MCF 10A (cell line): ENCODE data around the gene SLC50A1. TPM values are rescaled to one million over a fixed set of nuclear protein-coding genes. Genes with fewer than 3 reads are reported as not detected.
A peak's percentile ranks its signal among the peaks of the same experiment; 100 is the strongest.

ENCODE experiments used
- Bru-seq: library from RNA; stranded (reverse); fragments of 400-500 nt; gene quantifications from one replicate; lab custom pipeline; 2021; lab: Mats Ljungman, UMichigan
- BruChase-seq, 2 experiments: library from RNA; stranded (reverse); fragments of 400-500 nt; gene quantifications; one replicate each; lab custom pipeline; 2021; lab: Mats Ljungman, UMichigan
- BruUV-seq: library from RNA; stranded (reverse); fragments of 400-500 nt; replicated peaks from 2 replicates; lab custom pipeline; 2021; lab: Mats Ljungman, UMichigan
- CTCF ChIA-PET: fragments of 300-600 bp; sonication (Branson Sonifier 250); formaldehyde crosslinking; extraction: SDS; loops from one replicate; lab custom pipeline; 2021; ENCODE audit warnings: antibody characterized with exemption, inconsistent platforms; lab: Yijun Ruan, JAX
- POLR2A ChIA-PET: fragments of 300-600, 350-650 bp; sonication (Branson Sonifier 250); formaldehyde crosslinking; extraction: SDS; loops from one replicate; lab custom pipeline; 2020; ENCODE audit warnings: antibody characterized with exemption, inconsistent platforms; lab: Yijun Ruan, JAX
- DNase-seq: peaks from one replicate; pipeline ENCODE4 v3.0.0-alpha.2; 2018; ENCODE audit not compliant: unreplicated experiment
- H3K27ac Mint-ChIP-seq: one replicate; pipeline ENCODE4 v1.8.0; 2022; ENCODE audit warnings: mild to moderate bottlenecking, low read depth, mixed read lengths; ENCODE audit not compliant: unreplicated experiment
- H3K27me3 Mint-ChIP-seq: one replicate; pipeline ENCODE4 v1.8.0; 2022; ENCODE audit warnings: mixed read lengths; ENCODE audit not compliant: insufficient read depth, unreplicated experiment
- H3K36me3 Mint-ChIP-seq: one replicate; pipeline ENCODE4 v1.8.0; 2022; ENCODE audit warnings: mild to moderate bottlenecking, moderate library complexity, mixed read lengths; ENCODE audit not compliant: insufficient read depth, unreplicated experiment
- H3K4me1 Mint-ChIP-seq: one replicate; pipeline ENCODE4 v1.8.0; 2022; ENCODE audit warnings: mixed read lengths; ENCODE audit not compliant: insufficient read depth, unreplicated experiment
- H3K4me3 Mint-ChIP-seq: one replicate; pipeline ENCODE4 v1.8.0; 2022; ENCODE audit warnings: mild to moderate bottlenecking, moderate library complexity, mixed read lengths; ENCODE audit not compliant: unreplicated experiment
- H3K9me3 Mint-ChIP-seq: one replicate; pipeline ENCODE4 v1.8.0; 2022; ENCODE audit warnings: mixed read lengths; ENCODE audit not compliant: unreplicated experiment
- intact Hi-C: fragments of 100-400 bp; cut with micrococcal nuclease; formaldehyde crosslinking; loops from 2 replicates; pipeline ENCODE4 v1.14.1; 2022
- long read RNA-seq: library from polyadenylated mRNA; stranded (forward); transcript quantifications from one replicate; pipeline ENCODE4 v2.0.0, GENCODE V29; 2022
- total RNA-seq: library from RNA; stranded (reverse); gene quantifications from 2 replicates; pipeline ENCODE4 v1.2.3, GENCODE V29; 2022
- TF ChIP-seq, protein P1 (sequence below): fragments of 200-600 bp; IDR thresholded peaks from one replicate; pipeline ENCODE4 v1.8.0; 2022; ENCODE audit warnings: antibody characterized with exemption, mild to moderate bottlenecking; ENCODE audit not compliant: unreplicated experiment

The SLC50A1 gene, protein sequence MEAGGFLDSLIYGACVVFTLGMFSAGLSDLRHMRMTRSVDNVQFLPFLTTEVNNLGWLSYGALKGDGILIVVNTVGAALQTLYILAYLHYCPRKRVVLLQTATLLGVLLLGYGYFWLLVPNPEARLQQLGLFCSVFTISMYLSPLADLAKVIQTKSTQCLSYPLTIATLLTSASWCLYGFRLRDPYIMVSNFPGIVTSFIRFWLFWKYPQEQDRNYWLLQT
- 91.2 and 97.8 TPM in 2 replicates for total RNA-seq
- Bru-seq, nascent RNA, result percentile 85 among the genes with signal in this experiment
- BruChase-seq, experiment 1, labeled RNA remaining after a 6-hour chase, result percentile 95 among the genes with signal in this experiment
- percentile 91 among the genes with signal in this experiment for BruChase-seq, experiment 2, labeled RNA remaining after a 2-hour chase
- long read RNA-seq, transcript SLC50A1-202 (5 exons, 1,218 nt), result minor isoform, 30 of 162 reads
- long read RNA-seq, transcript SLC50A1-203 (6 exons, 1,300 nt), result major isoform, 66 of 162 reads
- long read RNA-seq, transcript SLC50A1-206 (6 exons, 1,346 nt), result minor isoform, 7 of 162 reads
- long read RNA-seq, partial matches to known transcripts, result 7 of 162 reads
- long read RNA-seq, other reads (novel, unspliced or antisense), result 35 of 162 reads

DNA sequence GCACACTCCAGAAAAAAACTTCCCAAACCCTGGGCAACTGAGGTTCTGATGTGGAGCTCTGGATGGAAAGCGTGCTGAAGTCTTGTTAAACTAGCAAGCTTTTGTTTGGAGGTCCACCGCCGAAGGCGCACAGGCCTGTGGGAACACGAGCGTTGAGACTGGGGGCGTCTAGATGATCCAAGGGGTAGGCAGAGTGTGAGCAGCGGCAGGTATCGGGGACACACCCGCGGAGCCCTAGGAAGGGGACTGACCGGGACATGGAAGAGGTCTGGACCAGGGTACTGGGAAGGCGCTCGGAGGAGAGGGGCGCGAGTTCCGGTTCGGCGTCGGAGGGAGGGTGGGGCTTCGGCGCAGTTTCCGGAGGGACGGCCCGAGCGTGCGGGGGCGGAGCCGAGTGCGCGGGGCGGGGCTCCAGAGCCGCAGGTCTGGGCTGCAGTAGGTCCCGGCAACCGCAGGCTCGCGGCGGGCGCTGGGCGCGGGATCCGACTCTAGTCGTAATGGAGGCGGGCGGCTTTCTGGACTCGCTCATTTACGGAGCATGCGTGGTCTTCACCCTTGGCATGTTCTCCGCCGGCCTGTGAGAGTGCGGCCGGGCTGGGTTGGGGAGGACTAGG, at the start of gene SLC50A1:
TSS of gene SLC50A1 (plus strand) at position 438 of the 614 bp plus-strand sequence. CDS start at position 498, 60 bp downstream.
- Mint-ChIP-seq H3K9me3 (no peaks in the 10 kb centered on the region), H3K27ac (peak within 1 kb of the TSS; percentile 94), H3K36me3 (peaks cover 83% of the 10 kb centered on the region), H3K4me3 (peak within 1 kb of the TSS; percentile 80), H3K4me1 (peaks cover 50% of the 10 kb centered on the region), H3K27me3 (no peaks in the 10 kb centered on the region)
- CTCF ChIA-PET, result interaction anchor here (0.5 to 14.0 kb wide), 17 partner anchors 9 to 202 kb away, joined by 3 to 161 read pairs (median 4); partner anchors contain the start of gene KRTCAP2
- BruUV-seq, result no TSS peak
- POLR2A ChIA-PET, result interaction anchor here (0.7 to 8.1 kb wide), 43 partner anchors 10 to 1173 kb away, joined by 3 to 238 read pairs (median 5); partner anchors contain the start of genes ADAM15, CKS1B, EFNA1 and FLAD1
- TF ChIP-seq, protein P1, sequence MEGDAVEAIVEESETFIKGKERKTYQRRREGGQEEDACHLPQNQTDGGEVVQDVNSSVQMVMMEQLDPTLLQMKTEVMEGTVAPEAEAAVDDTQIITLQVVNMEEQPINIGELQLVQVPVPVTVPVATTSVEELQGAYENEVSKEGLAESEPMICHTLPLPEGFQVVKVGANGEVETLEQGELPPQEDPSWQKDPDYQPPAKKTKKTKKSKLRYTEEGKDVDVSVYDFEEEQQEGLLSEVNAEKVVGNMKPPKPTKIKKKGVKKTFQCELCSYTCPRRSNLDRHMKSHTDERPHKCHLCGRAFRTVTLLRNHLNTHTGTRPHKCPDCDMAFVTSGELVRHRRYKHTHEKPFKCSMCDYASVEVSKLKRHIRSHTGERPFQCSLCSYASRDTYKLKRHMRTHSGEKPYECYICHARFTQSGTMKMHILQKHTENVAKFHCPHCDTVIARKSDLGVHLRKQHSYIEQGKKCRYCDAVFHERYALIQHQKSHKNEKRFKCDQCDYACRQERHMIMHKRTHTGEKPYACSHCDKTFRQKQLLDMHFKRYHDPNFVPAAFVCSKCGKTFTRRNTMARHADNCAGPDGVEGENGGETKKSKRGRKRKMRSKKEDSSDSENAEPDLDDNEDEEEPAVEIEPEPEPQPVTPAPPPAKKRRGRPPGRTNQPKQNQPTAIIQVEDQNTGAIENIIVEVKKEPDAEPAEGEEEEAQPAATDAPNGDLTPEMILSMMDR, result no peak
- intact Hi-C loops, result no loop called here
- DNase-seq, result peak; percentile 94

DNA sequence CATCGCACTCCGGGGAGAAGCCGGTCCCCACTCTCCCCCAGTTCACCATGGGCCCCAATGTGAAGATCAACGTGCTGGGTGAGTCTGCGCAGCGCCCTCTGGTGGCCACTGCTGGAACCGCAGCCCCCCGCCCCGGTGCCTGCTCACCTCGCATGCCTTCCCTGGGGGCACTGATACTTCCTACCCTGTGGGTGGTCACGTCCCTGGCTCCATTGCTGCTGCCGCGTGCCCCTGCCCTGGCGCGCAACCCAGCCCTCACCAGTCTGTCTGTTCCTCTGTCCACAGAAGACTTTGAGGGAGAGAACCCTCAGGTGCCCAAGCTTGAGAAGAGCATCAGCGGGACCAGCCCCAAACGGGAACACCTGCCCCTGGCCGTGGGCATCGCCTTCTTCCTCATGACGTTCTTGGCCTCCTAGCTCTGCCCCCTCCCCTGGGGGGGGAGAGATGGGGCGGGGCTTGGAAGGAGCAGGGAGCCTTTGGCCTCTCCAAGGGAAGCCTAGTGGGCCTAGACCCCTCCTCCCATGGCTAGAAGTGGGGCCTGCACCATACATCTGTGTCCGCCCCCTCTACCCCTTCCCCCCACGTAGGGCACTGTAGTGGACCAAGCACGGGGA, 49.4 kb upstream of the SLC50A1 start:
- Mint-ChIP-seq H3K27ac (no peak overlapping the region), H3K4me3 (peak overlapping the region; percentile 100), H3K9me3 (no peaks in the 10 kb centered on the region), H3K27me3 (peaks cover 10% of the 10 kb centered on the region), H3K4me1 (peaks cover 30% of the 10 kb centered on the region), H3K36me3 (no peaks in the 10 kb centered on the region)
- intact Hi-C loops, result no loop called here
- DNase-seq, result peak; percentile 77
- CTCF ChIA-PET, result interaction anchor here (0.6 to 5.2 kb wide), 31 partner anchors 9 to 606 kb away, joined by 3 to 78 read pairs (median 8); partner anchors contain the start of genes ADAM15, EFNA4, FLAD1 and KRTCAP2
- TF ChIP-seq, protein P1, result peak; percentile 100
- POLR2A ChIA-PET, result interaction anchor here (0.5 to 3.8 kb wide), 14 partner anchors 22 to 526 kb away, joined by 3 to 35 read pairs (median 14); partner anchors contain the start of genes ADAM15, CKS1B, EFNA1 and EFNA4
- BruUV-seq, result no TSS peak

DNA sequence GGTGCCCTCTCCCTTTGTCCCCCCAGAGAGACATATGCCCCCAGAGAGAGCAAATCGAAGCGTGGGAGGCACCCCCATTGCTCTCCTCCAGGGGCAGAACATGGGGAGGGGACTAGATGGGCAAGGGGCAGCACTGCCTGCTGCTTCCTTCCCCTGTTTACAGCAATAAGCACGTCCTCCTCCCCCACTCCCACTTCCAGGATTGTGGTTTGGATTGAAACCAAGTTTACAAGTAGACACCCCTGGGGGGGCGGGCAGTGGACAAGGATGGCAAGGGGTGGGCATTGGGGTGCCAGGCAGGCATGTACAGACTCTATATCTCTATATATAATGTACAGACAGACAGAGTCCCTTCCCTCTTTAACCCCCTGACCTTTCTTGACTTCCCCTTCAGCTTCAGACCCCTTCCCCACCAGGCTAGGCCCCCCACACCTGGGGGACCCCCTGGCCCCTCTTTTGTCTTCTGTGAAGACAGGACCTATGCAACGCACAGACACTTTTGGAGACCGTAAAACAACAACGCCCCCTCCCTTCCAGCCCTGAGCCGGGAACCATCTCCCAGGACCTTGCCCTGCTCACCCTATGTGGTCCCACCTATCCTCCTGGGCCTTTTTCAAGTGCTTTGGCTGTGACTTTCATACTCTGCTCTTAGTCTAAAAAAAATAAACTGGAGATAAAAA, 48.7 kb upstream of the SLC50A1 start:
- ChIA-PET POLR2A (interaction anchor here (3.8 kb wide), 1 partner anchor 41 kb away, joined by 35 read pairs; the partner anchor contains the start of gene EFNA1), CTCF (interaction anchor here (0.6 to 5.2 kb wide), 15 partner anchors 9 to 141 kb away, joined by 3 to 78 read pairs (median 10); partner anchors contain the start of genes ADAM15 and KRTCAP2)
- no peaks in the 10 kb centered on the region for H3K9me3 Mint-ChIP-seq
- H3K36me3 Mint-ChIP-seq, result no peaks in the 10 kb centered on the region
- TF ChIP-seq, protein P1, result no peak
- H3K4me3 Mint-ChIP-seq, result peak overlapping the region; percentile 100
- DNase-seq, result no peak
- H3K27ac Mint-ChIP-seq, result no peak overlapping the region
- TSS peak; percentile 21 for BruUV-seq
- intact Hi-C loops, result no loop called here
- H3K4me1 Mint-ChIP-seq, result peaks cover 30% of the 10 kb centered on the region
- peaks cover 2% of the 10 kb centered on the region for H3K27me3 Mint-ChIP-seq
